ENCODE measurements around the gene PMCH. TPM values are rescaled to one million over a fixed set of nuclear protein-coding genes. Genes with fewer than 3 reads are reported as not detected.
"Not testable (repeated sequence)": the region's sequence is repeated elsewhere in the genome, so short reads cannot be mapped to it uniquely, and the experiment has no call there.

The PMCH gene, protein sequence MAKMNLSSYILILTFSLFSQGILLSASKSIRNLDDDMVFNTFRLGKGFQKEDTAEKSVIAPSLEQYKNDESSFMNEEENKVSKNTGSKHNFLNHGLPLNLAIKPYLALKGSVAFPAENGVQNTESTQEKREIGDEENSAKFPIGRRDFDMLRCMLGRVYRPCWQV
- 2.8 and 3.6 TPM in 2 replicates for total RNA-seq

DNA sequence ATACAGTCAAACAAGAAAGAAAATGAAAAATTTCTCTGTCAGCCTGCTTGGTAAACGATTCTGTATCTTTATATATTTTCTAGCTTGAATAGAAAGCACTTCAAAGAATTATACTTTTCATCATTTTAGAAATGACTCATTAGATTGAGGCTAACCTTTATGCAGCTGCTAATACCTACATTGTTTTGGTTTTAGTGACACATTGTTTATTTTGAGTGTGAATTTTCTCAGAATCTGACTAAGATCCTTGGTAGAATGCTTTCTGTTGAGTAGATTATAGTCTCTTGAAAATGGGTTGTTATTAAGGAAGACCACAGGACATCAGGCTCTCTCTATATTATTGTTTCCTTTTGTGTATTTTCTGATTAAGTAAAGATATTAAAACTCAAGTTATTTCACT, at the start of gene PMCH:
PMCH (minus strand) TSS at position 45 of the 400 bp plus-strand sequence. CDS start 63 bp downstream, outside the sequence.
- intact Hi-C loops (cut with micrococcal nuclease): loop anchor here (5.0 kb wide), 1 partner anchor 75 kb away; the partner anchor contains the start of genes NUP37 and PARPBP

DNA sequence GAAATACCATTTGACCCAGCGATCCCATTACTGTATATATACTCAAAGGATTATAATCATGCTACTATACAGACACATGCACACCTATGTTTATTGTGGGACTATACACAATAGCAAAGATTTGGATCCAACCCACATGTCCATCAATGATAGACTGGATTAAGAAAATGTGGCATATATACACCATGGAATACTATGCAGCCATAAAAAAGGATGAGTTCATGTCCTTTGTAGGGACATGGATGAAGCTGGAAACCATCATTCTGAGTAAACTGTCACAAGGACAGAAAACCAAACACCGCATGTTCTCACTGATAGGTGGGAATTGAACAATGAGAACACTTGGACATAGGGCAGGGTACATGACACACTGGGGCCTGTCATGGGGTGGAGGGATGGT, 43.2 kb upstream of the PMCH start:
- intact Hi-C loops (cut with micrococcal nuclease): not testable (repeated sequence)

DNA sequence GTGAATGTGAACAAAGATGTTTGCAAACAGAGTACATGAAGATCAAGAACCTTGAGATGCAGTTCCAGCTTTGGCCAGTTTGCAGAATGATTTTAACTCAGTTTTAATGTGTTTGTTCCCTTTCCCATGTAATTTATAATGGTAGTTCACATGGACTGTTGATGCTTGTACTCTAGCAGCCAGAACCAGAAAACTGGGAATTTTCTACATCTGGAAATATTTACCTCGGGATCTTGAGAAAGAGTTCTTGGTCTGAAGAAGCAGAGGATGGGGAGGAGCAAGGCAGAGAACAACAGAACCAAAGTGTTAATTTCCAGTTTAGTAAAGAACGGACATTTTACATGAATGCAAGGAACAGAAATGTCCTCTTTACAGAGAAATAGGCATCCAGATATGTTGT, 37.0 kb upstream of the PMCH start:
- intact Hi-C loops (cut with micrococcal nuclease): no loop called here

DNA sequence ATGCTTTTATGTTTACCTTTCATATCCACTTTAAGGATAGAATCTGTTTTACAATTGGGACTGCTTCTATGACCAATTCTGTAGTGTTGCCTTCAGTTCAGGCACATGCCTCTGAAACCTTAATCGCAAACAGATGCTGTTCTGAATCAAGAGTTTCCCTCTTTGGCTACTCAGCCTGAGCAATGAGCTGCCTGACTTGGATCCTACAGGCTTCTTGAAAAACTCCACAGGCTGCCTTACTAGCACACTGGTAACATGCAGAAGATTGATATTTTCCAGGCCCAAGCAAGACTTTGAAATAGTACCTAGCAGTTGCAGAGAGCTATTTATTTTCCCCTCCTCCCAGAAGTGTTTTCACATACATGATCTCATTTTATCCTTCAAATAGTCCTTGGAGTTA, 34.8 kb upstream of the PMCH start:
- intact Hi-C loops (cut with micrococcal nuclease): no loop called here

DNA sequence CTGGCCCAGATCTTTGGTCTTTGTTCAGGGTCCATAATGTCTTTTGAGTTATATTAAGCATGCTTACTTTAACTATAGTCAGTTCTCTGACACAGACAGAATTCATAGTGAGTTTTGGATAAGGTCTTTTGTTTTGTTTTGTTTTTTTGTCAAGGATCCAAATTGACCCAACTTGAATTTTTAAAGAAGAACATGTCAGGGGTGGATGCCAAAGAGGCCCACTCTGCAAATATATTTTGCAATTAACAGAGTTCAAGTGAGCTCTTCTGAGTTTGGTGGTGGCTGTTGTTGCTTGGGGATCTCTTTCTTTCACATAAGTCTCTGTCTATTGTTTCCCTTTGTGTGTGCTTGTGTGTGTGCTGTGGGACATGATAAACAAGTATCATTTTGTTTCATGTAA, 34.4 kb upstream of the PMCH start:
- intact Hi-C loops (cut with micrococcal nuclease): no loop called here

DNA sequence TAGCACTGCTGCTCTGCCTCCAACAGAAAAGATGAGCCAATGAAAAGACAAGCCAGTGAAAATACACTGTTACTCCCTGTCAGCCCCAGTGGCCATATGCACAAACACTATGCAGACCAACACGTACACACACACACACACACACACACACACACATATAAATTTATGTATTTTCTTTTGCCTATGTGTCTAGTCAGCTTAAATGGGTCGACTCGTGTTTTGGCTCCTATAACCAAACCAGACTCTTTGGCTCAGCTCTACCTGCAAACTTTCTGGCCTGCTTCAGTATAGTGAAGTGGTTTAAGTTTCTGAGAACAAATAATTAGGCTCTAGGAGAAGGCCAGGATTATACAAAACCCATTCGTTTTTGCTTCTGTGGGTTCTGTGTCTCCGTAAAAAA, 30.3 kb upstream of the PMCH start:
- intact Hi-C loops (cut with micrococcal nuclease): no loop called here

DNA sequence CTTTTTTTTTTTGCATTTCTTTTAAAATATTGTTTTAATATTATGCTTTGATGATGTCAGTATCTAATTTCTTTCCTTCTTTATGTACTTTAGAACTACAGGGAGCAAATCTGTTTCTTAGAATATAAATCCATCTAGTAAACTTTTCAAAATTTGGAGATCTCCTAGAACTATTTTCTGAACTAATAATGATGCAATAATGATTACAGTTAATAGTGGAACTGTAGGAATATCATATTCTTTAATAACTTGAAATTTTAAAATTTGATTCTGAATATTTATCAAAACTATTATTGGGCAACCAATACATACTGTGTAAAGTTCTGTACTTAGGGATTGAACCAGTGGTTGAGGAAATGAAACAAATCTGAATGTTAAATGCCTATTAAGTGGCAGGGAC, 23.1 kb upstream of the PMCH start:
- intact Hi-C loops (cut with micrococcal nuclease): no loop called here

DNA sequence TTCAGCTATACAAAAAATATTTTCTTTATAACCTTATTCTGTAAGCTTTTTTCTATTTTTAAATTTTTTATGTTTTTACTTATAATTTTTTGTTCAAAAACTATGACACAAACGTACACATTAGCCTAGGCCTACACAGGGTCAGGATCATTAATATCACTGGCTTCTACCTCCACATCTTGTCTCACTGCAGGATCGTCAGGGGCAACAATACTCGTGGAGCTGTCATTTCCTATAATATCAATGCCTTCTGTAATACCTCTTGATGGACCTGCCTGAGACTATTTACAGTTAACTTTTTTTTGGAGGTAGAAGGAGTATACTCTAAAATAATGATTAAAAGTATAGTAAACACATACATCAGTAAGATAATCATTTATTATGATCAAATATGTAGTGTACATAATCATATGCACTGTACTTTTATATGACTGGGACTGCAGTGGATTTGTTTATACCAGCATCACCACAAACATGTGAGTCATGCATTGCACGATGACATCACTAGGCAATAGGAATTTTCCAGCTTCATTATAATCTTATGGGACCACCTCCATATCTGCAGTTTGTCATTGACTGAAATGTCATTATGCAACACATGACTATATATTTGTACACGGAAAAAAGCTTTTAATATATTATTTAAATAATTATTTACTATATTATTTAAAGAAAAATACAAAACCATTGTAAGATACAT, 18.5 kb upstream of the PMCH start:
- intact Hi-C loops (cut with micrococcal nuclease): no loop called here

DNA sequence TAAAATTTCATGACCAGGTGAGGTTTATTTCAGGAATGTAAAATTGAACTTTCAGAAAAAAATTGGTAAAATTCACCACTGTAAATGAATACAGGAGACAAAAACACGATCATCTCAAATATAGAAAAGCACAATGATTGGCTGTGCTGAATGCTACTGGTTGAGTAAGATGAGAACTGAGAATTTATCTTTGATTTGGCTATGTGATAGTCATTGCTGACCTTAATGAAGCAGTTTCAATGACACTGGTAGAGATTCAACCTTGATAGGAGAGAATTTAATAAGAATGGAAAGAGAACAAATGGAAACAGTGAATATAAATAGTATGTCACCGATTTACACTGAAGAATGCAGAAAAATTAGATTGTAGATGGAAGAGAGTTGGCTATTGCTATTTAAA, 6.4 kb upstream of the PMCH start:
- intact Hi-C loops (cut with micrococcal nuclease): no loop called here

DNA sequence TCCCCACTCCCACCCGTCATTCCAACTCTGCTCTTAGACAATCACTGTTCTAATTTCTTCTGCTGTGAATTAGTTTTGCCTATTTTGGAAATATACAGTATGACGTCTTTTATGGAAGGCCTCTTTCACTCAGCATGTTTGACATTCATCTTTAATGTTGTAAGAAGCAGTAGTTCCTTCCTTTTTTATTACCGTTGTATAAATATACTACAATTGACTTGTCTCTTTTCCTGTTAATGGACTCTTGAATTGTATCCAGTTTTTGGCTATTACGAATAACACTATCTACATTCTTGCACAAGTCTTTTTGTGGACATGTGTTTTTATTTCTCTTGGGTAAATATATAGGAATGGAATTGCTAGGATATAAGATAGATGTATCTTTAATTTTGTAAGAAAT, 4.9 kb upstream of the PMCH start:
- intact Hi-C loops (cut with micrococcal nuclease): no loop called here

DNA sequence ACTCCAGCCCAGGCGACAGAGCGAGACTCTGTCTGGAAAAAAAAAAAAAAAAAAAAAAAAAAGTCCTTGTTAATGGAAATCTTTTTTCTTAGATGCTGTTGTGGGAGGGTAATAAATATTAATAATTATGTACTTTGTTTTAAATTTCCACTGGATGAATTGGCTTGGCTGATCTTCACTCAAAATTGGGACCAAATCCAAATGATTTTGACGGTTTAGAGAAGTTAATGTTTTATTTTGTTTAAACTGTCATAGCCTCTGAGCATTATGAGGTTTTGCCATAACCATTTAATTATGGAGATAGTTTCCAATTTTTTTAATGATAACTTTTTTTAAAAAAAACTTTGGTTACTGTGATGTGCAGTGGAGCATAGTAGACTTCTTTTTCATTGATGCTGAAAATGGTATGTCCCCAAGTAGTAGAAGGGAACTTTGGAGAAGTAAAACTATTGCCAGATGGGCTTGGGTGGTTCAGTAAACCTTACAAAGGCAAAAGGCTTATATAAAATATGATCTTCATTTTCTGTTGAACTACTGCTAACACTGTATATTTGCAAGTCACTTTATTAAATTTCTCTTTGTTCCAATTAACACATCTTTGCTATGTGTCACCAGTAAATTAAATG, 3.9 kb upstream of the PMCH start:
- intact Hi-C loops (cut with micrococcal nuclease): no loop called here

DNA sequence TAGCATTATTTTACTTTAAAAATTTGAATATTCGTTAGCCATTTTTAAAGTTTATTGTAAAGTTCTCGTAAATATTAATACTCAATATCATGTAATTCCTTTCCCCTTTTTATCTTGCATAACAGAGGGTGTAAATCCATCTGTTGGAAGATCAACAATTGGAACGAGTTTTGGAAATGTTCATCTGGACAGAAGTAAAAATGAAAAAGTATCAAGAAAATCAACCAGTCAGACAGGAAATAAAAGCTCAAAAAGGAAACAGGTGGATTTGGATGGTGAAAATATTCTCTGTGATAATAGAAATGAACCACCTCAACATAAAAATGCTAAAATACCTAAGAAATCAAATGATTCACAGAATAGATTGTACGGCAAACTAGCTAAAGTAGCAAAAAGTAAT, 1.8 kb downstream of the PMCH start:
- intact Hi-C loops (cut with micrococcal nuclease): loop anchor here (5.0 kb wide), 1 partner anchor 74 kb away; the partner anchor contains the start of genes NUP37 and PARPBP

DNA sequence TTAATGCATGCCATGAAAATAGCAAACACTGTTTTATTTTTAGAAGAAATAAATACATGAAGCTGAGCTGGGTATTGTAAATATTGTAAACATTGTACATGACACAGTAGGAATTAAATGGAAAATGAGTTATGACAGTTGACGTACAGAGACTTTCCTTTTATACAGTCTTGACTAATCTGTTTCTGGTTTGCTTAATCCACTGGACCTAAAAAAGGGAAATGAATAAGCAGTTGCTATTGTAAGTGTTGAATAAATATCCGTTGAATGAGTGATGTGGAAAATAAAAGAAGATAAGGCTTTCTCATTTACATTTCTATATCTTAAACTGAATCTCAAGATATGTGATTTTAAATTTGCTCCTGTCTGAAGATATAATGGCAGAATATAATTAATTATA, 15.0 kb downstream of the PMCH start:
- intact Hi-C loops (cut with micrococcal nuclease): no loop called here

DNA sequence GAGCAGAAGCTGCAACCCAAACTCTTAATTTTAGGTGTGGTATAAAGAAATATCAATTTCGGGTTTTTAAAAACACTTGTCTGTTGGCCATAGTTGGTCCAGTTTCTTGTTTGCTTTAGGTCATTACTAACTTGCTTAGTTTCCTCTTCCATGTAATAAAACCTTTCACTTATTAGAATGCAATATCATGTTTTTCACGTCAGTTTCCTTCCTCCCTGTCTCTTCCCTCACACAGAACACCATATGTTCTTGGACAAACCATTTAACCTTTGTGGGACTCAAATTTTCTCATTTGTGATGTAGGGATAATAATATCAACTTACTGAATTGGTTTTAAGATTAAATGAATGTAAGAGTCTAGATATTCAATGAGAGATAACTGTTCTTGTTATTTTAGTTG, 22.9 kb downstream of the PMCH start:
- intact Hi-C loops (cut with micrococcal nuclease): no loop called here

DNA sequence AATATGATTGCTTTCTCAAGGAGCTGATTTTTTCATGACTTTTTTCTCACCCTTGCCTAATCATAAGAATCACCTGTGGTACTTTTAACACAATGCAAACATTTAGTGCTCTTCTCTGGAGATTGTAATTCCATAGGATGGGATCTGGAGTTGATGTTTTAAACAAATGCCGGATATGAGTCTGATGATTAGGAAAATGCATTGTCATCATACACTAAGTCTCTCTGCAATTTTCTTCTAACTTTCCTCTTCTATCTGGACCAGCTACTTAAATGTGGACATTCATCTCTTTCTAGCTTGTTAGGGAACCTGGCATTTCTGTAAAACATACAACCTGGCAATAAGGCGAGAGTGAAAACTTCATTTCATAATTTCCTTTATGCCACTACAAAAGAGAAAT, 23.5 kb downstream of the PMCH start:
- intact Hi-C loops (cut with micrococcal nuclease): no loop called here

DNA sequence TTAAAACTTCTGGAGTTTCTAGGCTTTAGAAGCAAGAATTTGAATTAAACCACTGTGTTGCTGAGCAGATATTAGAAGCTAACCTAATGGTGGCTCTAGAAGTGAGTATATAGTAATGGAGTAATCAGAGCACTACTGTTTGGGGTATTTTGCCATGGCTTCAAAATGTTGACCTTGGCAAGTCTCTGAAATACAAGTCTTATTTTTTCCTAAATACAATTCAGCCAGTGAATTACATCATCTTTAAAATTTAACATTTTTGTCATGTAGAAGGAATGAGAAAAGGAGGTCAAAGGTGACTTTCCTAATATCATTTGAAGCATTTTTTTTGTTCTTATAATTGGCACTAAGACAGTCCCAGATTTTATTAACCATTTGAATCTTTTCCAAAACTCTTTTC, 25.2 kb downstream of the PMCH start:
- intact Hi-C loops (cut with micrococcal nuclease): no loop called here

DNA sequence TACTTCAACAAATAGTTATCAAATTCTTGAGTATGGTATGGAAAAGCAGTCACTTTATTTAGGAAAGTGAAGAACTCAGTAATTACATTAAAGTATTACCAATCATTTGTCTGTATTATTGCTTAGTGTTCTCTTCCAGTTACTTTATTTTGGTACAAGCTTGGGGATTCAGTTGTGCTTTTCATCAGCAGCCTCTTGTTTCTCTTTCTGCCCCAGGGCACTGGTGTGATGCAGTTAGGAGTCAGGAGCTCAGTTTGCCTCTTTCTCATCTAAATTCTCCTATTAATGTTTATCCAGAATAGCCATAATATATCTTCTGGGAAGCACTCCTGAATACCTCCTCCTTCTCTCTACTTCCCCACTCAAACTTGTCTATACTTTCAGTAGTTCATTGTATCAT, 25.7 kb downstream of the PMCH start:
- intact Hi-C loops (cut with micrococcal nuclease): loop anchor here (2.0 kb wide), 1 partner anchor 313 kb away; no protein-coding TSS in a partner anchor

DNA sequence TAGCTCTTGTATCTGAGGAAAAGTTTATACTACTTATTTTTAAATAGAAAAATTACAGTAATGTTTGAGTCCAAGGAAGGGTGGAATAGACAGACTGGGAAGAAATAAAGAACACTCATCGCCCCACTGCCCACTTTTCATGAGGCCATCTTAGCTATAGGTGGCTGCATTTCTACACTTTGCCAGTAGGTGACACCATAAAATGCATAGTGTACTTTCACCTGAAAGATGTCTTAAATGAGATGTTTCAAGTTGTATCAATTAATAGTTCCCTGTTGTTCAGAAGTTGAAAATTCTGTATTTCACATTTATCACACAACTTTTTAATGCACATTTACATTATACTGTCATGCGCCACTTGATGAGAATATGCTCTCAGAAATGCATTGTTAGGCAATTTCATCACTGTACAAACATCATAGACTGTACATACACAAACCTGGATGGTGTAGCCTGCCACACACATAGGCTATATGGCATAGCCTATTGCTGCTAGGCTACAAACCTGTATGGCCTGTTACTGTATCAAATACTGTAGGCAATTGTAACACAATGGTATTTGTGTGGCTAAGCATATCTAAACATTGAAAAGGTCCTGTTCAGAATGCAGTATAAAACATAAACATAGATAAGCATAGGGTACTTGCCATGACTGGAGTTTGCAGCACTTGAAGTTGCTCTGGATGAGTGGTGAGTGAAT, 27.6 kb downstream of the PMCH start:
- intact Hi-C loops (cut with micrococcal nuclease): loop anchor here (1.0 to 2.0 kb wide), 2 partner anchors 315 to 532 kb away; no protein-coding TSS in a partner anchor

DNA sequence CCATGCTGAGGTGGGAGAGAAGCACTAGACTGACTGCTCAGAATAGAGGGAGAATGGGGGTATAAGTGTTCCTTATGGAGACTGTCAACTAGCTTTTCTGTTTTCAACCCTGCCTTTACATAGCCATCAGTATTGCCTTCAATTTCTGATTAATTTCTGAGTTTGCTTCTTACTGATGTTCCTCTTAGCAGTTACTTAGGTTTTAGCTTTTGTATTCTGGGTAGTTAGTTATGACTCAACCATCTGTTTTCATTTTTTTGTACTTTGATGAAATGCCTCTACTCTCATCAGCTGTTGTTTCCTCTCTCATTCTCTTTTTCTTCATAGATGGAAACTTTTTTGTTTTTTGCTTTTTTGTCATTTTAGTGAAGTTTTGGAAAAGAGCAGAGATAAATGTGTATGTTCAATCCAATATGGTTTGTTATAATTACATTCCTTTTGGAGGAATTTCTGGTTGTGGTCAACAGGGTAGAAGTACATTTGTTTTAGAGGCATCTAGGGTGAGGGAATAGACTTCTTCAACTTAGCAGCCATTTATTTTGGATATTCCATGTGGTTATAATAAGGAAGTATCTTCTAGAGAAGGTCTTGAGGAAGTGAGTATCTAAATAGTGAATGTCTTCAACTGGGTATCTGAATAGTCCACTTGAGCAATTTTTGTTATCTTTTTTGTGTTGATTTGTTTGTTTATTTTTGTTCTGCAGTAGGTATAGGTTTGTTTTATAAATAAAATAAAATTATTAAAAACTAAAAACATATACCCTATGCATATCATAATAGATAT, 29.6 kb downstream of the PMCH start:
- intact Hi-C loops (cut with micrococcal nuclease): loop anchor here (2.0 kb wide), 1 partner anchor 47 kb away; the partner anchor contains the start of genes NUP37 and PARPBP

DNA sequence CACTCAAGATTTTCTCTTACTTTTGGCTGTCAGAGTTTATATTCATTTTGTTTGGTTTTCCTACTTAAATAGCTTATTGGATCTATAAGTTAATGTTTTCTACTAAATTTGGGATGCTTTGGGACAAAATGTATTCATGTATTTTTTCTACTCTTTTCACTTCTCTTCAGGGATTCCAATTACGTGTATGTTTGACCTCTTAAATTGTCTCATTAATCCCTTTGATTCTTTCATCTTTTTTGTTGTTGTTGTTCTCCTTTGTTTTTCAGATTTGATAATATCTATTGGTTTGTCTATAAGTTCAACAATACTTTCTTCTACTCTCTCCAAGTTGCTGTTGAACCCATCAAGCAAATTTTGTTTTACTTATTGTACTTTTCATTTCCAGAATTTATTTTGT, 34.2 kb downstream of the PMCH start:
- intact Hi-C loops (cut with micrococcal nuclease): no loop called here

DNA sequence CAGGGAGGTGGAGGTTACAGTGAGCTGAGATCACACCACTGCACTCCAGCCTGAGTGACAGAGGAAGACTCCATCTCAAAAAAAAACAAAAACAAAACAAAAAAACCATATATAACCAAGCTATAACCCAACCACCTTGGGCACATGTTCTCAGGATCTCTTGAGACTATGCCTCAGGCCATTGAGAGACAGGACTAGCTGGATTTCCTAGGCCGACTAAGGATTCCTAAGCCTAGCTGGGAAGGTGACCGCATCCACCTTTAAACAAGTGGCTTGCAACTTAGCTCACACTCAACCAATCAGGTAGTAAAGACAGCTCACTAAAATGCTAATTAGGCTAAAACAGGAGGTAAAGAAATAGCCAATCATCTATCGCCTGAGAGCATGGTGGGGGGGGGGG, 42.4 kb downstream of the PMCH start:
- intact Hi-C loops (cut with micrococcal nuclease): not testable (repeated sequence)

Measured in T-helper 2 cell treated with Interferon-gamma antibody and Interleukin-4, amounts not matched to agents 100 ng/mL and 5 ng/mL, for 36 hours (primary cell).